Ovary (tissue), 9 donors: ENCODE results near the gene MAPKAP1. TPM values are rescaled to one million over a fixed set of nuclear protein-coding genes. Genes with fewer than 3 reads are reported as not detected.

ENCODE experiments used
- DNase-seq, 5 donors: peaks; one replicate each; pipeline ENCODE4 v3.0.0-alpha.2; 2019 to 2020
- H3K27ac ChIP-seq, 2 donors: fragments of 200-600 bp; one replicate each; pipeline versions ENCODE4 v1.5.1 to v1.8.0; 2019 to 2022
- H3K27me3 ChIP-seq: fragments of 200-600 bp; one replicate; pipeline ENCODE4 v1.8.0; 2022
- H3K36me3 ChIP-seq: fragments of 200-600 bp; sonication (generic); one replicate; pipeline ENCODE4 v1.5.1; 2019
- H3K4me1 ChIP-seq: one replicate; pipeline ENCODE4 v1.8.1; 2013; ENCODE audit warnings: mild to moderate bottlenecking, moderate library complexity; ENCODE audit not compliant: insufficient read depth
- H3K4me3 ChIP-seq: fragments of 200-600 bp; sonication (generic); one replicate; pipeline ENCODE4 v1.5.1; 2017
- H3K9me3 ChIP-seq, 2 donors: fragments of 200-600 bp in 1 of 2; sonication (generic) in 1 of 2; one replicate each; pipeline versions ENCODE4 v1.5.1 to v1.8.1; 2013 to 2019; ENCODE audit warnings: mild to moderate bottlenecking in 1 of 2, moderate library complexity in 1 of 2
- EP300 ChIP-seq: sonication (generic); formaldehyde crosslinking; IDR thresholded peaks from one replicate; pipeline ENCODE4 v1.6.1; 2017; ENCODE audit warnings: antibody characterized with exemption
- POLR2A ChIP-seq: fragments of 450-650 bp; IDR thresholded peaks from one replicate; pipeline ENCODE4 v1.6.1; 2017; ENCODE audit warnings: antibody characterized with exemption, mild to moderate bottlenecking, moderate library complexity
- WGBS, 3 donors: extraction: QIAGEN DNeasy Blood & Tissue Kit in 1 of 3; methylation state at CpG; one replicate each; pipeline versions ENCODE4 v1.1.5 to v1.1.7; 2013 to 2017; 5-methylcytosine and 5-hydroxymethylcytosine counted together
- intact Hi-C, 4 donors: fragments of 100-400 bp; cut with DNase I; formaldehyde crosslinking; loops; one replicate each; pipeline versions ENCODE4 v1.11.0 to v1.15.1; 2022 to 2023
- polyA plus RNA-seq, 2 donors: library from polyadenylated mRNA; stranded (reverse); fragments of 200-250 nt in 1 of 2; fragments of 350-450 nt in 1 of 2; fragmentation: Illumina TruSeq in 1 of 2; extraction: RNeasy Lipid Tissue Mini Kit (QIAGEN cat#74804) in 1 of 2; gene quantifications; one replicate each; pipeline ENCODE4 v1.2.3, GENCODE V29; 2013 to 2014
- total RNA-seq, 7 donors: library from RNA; depleted of rRNA in 2 of 7; stranded (reverse); fragments of >200 nt in 2 of 7; fragmentation: NEBNext Ultra II Directional in 3 of 7; extraction: Animal tissue kit (Norgen Biotek cat#: 25700) in 3 of 7; gene quantifications; one replicate each; pipeline versions ENCODE4 v1.1.0 to v1.2.4, GENCODE V29; 2016 to 2023
- TF ChIP-seq, protein P1 (sequence below), 3 donors: fragments of 450-650 bp in 2 of 3; fragments of 200-600 bp in 1 of 3; IDR thresholded peaks; one replicate each; pipeline versions ENCODE4 v1.5.1 to v1.8.0; 2016 to 2022; ENCODE audit warnings: antibody characterized with exemption in 3 of 3, mild to moderate bottlenecking in 1 of 3
- donor health status: DM: no; HTN: no; CAD: no; lungs with moderate emphysema.
- donor health status: DM: no; HTN: no; CAD: no.
- donor health status: Bipolar disorder and iron deficiency.
- donor health status: DM: yes; HTN: yes; CAD: no.
- donor health status: DM: no; HTN: no; CAD: no.
- donor health status: DM: yes; HTN: yes; CAD: no.

The MAPKAP1 gene
- total and polyA plus RNA-seq, 9 donors = 43.3 to 86.5 (median 50.2) TPM

DNA sequence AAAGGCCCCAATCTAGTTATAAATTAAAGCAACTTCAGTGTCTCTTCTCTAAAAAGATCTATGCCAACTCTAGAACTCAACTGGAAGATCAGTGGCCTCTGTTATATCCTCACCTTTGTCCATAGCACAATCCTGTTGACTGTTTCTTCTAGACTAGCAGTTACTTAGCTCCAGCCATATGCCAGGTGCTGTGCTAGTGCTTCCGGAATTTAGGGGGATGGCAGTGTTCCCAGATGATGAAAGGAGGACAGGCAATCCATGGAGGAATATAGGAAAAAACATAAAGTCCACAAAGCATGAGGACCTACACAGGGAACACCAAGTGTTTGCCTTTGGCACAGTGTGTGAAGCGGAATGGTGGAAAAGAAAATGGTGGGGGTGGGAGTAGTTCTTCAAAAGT lies 214.3 kb downstream of the MAPKAP1 start:
- intact Hi-C loops = no loop called here
- 58 to 69% (median 66%) methylated on average over 2 of the region's 2 CpGs for WGBS, 3 donors
- H3K9me3 ChIP-seq = no peaks in the 10 kb centered on the region
- no peaks in the 10 kb centered on the region for H3K4me1 ChIP-seq
- DNase-seq = no peak
- H3K27me3 ChIP-seq = no peaks in the 10 kb centered on the region
- TF ChIP-seq EP300 (no peak), POLR2A (no peak)
- TF ChIP-seq, protein P1, sequence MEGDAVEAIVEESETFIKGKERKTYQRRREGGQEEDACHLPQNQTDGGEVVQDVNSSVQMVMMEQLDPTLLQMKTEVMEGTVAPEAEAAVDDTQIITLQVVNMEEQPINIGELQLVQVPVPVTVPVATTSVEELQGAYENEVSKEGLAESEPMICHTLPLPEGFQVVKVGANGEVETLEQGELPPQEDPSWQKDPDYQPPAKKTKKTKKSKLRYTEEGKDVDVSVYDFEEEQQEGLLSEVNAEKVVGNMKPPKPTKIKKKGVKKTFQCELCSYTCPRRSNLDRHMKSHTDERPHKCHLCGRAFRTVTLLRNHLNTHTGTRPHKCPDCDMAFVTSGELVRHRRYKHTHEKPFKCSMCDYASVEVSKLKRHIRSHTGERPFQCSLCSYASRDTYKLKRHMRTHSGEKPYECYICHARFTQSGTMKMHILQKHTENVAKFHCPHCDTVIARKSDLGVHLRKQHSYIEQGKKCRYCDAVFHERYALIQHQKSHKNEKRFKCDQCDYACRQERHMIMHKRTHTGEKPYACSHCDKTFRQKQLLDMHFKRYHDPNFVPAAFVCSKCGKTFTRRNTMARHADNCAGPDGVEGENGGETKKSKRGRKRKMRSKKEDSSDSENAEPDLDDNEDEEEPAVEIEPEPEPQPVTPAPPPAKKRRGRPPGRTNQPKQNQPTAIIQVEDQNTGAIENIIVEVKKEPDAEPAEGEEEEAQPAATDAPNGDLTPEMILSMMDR (IDR thresholded peaks at IDR 0.05) = no peak
- H3K4me3 ChIP-seq = no peak overlapping the region
- no peak overlapping the region for H3K27ac ChIP-seq
- no peaks in the 10 kb centered on the region for H3K36me3 ChIP-seq

GRCh38 chr9:125487842-125488241 lies 219.2 kb downstream of the MAPKAP1 start:
- WGBS, 3 donors = 49 to 98% (median 94%) methylated on average over 2 of the region's 2 CpGs

GRCh38 chr9:125486576-125486975 lies 220.4 kb downstream of the MAPKAP1 start:
- TF ChIP-seq, protein P1 (IDR thresholded peaks at IDR 0.05) = no peak
- no peak for TF ChIP-seq POLR2A
- no peak for TF ChIP-seq EP300
- no peak for DNase-seq
- no peaks in the 10 kb centered on the region for H3K27me3 ChIP-seq
- no peaks in the 10 kb centered on the region for H3K9me3 ChIP-seq
- 57 to 74% (median 69%) methylated on average over 5 of the region's 5 CpGs for WGBS, 3 donors
- no peak overlapping the region for H3K4me3 ChIP-seq
- H3K27ac ChIP-seq = peak overlapping the region in 1 of 2 donors; percentile 75
- no peaks in the 10 kb centered on the region for H3K36me3 ChIP-seq
- intact Hi-C loops = no loop called here
- H3K4me1 ChIP-seq = peaks cover 16% of the 10 kb centered on the region

More at GRCh38 chr9:125487842-125488241, 219.2 kb downstream of the MAPKAP1 start:
- Histone ChIP-seq H3K36me3 (no peaks in the 10 kb centered on the region), H3K4me3 (no peak overlapping the region), H3K27ac (no peak overlapping the region), H3K4me1 (peaks cover 16% of the 10 kb centered on the region), H3K27me3 (no peaks in the 10 kb centered on the region), H3K9me3 (no peaks in the 10 kb centered on the region)
- TF ChIP-seq EP300 (no peak), POLR2A (no peak)
- TF ChIP-seq, protein P1 (IDR thresholded peaks at IDR 0.05) = no peak
- no peak for DNase-seq
- intact Hi-C loops = no loop called here

GRCh38 chr9:125486152-125486508 lies 220.9 kb downstream of the MAPKAP1 start:
- Histone ChIP-seq H3K27ac (peak overlapping the region in 1 of 2 donors; percentile 75), H3K4me1 (peaks cover 16% of the 10 kb centered on the region), H3K36me3 (no peaks in the 10 kb centered on the region), H3K4me3 (no peak overlapping the region), H3K27me3 (no peaks in the 10 kb centered on the region), H3K9me3 (no peaks in the 10 kb centered on the region)
- no peak for DNase-seq
- intact Hi-C loops = no loop called here
- TF ChIP-seq POLR2A (no peak), EP300 (no peak)
- TF ChIP-seq, protein P1 (IDR thresholded peaks at IDR 0.05) = no peak
- WGBS, 3 donors = 73 to 85% (median 78%) methylated on average over 3 of the region's 3 CpGs
